BJ (cell line): ENCODE results near the gene B3GALNT2. TPM values are rescaled to one million over a fixed set of nuclear protein-coding genes. Genes with fewer than 3 reads are reported as not detected.
A peak's percentile ranks its signal among the peaks of the same experiment; 100 is the strongest.

Experiments
- CTCF ChIA-PET: fragments of 350-600 bp; formaldehyde crosslinking; extraction: SDS; loops from one replicate; lab custom pipeline; 2021; ENCODE audit warnings: antibody characterized with exemption, inconsistent platforms; lab: Yijun Ruan, JAX
- POLR2A ChIA-PET: fragments of 300-600 bp; sonication (Branson Sonifier 250); formaldehyde crosslinking; extraction: SDS; loops from one replicate; lab custom pipeline; 2021; ENCODE audit warnings: antibody characterized with exemption; lab: Charles Lee
- DNase-seq: peaks from one replicate; pipeline ENCODE4 v3.0.0-alpha.2; 2011; ENCODE audit warnings: low read depth
- H3K27me3 ChIP-seq: 2 replicates; pipeline ENCODE4 v1.6.0; 2011; ENCODE audit warnings: low read length; ENCODE audit not compliant: control insufficient read depth, insufficient read depth
- H3K36me3 ChIP-seq: 2 replicates; pipeline ENCODE4 v1.5.1; 2011; ENCODE audit warnings: low read length; ENCODE audit not compliant: control insufficient read depth, insufficient read depth
- H3K4me3 ChIP-seq: 2 replicates; pipeline ENCODE4 v1.5.1; 2011; ENCODE audit warnings: low read depth, mild to moderate bottlenecking, control low read depth, low read length
- polyA plus RNA-seq: library from polyadenylated mRNA; depleted of rRNA; stranded (reverse); fragments of >200 nt; gene quantifications from 2 replicates; pipeline ENCODE4 v1.2.3, GENCODE V29; 2011
- TF ChIP-seq, protein P1 (sequence below): IDR thresholded peaks from 2 replicates; pipeline ENCODE4 v1.5.1; 2011; ENCODE audit warnings: low read depth, mild to moderate bottlenecking, control low read depth, inconsistent platforms, low read length, moderate library complexity; ENCODE audit not compliant: insufficient read depth

Gene B3GALNT2
- polyA plus RNA-seq, 1 experiment, result 17.4 TPM

DNA sequence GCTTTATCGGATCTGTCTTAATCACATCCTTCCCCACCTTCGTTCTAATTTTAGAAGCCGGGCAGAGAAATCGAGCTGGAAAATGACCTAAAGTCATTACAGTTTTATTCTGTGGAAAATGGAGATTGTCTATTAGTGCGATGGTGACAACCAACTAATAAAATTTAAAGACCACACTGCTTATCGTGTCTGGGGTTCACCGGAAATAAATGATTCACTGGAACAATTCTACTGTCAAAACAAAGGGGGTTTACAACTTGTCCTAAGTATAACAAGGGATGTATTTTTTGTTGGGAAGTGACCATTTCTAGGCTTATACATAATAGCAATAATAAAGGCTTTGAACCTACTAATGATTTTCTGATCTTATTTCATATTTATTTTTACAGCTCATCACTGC lies 55.6 kb downstream of the B3GALNT2 start:
- TF ChIP-seq, protein P1, sequence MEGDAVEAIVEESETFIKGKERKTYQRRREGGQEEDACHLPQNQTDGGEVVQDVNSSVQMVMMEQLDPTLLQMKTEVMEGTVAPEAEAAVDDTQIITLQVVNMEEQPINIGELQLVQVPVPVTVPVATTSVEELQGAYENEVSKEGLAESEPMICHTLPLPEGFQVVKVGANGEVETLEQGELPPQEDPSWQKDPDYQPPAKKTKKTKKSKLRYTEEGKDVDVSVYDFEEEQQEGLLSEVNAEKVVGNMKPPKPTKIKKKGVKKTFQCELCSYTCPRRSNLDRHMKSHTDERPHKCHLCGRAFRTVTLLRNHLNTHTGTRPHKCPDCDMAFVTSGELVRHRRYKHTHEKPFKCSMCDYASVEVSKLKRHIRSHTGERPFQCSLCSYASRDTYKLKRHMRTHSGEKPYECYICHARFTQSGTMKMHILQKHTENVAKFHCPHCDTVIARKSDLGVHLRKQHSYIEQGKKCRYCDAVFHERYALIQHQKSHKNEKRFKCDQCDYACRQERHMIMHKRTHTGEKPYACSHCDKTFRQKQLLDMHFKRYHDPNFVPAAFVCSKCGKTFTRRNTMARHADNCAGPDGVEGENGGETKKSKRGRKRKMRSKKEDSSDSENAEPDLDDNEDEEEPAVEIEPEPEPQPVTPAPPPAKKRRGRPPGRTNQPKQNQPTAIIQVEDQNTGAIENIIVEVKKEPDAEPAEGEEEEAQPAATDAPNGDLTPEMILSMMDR, result no peak
- Histone ChIP-seq H3K36me3 (peaks cover 8% of the 10 kb centered on the region), H3K4me3 (no peak overlapping the region), H3K27me3 (no peaks in the 10 kb centered on the region)
- no peak for DNase-seq
- POLR2A ChIA-PET, result no interaction called here
- CTCF ChIA-PET, result interaction anchor here (0.6 to 1.4 kb wide), 2 partner anchors 10 to 962 kb away, joined by 3 to 4 read pairs; no protein-coding TSS in a partner anchor

DNA sequence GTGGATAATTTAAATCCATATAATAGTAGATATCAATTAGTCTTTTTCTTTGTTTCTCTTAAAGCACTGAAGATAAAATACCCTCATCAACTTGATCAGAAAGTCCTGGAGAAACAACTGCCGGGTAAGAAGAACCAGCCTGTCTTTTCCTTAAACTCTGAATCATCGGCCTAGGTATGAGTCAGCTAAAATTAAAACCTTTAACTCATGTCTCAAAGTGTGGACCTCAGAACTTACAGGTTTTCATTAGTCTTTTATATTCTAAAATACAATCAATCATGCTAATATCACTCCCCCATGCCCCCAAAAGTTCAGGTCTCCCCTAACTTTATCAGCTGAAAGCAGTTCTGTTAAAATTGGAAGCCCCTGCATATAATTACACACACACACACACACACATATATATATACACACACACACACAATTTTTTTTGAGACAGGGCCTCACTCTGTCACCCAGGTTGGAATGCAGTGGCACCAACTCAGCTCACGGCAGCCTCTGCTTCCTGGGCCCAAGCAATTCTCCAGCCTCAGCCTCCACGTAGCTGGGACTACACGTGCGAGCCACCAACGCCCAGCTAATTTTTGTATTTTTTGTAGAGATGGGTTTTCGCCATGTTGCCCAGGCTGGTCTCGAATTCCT lies 61.3 kb downstream of the B3GALNT2 start:
- DNase-seq, result peak; percentile 35
- Histone ChIP-seq H3K36me3 (peaks cover 7% of the 10 kb centered on the region), H3K27me3 (no peaks in the 10 kb centered on the region), H3K4me3 (no peak overlapping the region)
- CTCF ChIA-PET, result interaction anchor here (0.6 to 1.7 kb wide), 4 partner anchors 28 to 839 kb away, joined by 3 read pairs; no protein-coding TSS in a partner anchor
- TF ChIP-seq, protein P1, result no peak
- POLR2A ChIA-PET, result no interaction called here

DNA sequence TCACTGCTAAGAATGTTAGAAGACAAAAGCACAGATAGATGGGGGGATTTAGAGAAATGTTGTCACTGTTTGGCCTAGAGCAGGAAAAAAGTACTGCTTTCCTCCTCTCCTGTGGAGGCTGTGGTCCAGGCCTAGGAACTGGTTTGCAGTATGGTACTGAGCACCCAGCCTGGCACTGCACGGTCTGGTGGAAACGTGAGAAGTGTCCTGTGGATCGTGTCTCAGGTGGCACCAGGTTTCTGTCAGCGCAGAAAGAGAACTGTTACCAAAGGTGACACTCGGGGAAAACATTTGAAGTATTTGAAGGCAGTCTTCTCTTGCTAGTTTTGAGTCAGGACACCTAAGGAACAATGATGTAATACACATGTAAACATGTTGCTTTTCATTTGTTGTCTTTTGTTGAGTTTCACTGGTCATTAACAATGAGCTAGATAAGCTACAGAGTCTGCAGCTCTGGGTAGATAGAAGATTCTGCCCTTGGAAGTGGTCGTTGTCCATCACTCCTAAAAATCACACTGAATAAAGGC lies 63.0 kb downstream of the B3GALNT2 start:
- H3K36me3 ChIP-seq, result peaks cover 8% of the 10 kb centered on the region
- ChIA-PET POLR2A (no interaction called here), CTCF (no interaction called here)
- TF ChIP-seq, protein P1, result no peak
- no peaks in the 10 kb centered on the region for H3K27me3 ChIP-seq
- DNase-seq, result no peak
- no peak overlapping the region for H3K4me3 ChIP-seq

DNA sequence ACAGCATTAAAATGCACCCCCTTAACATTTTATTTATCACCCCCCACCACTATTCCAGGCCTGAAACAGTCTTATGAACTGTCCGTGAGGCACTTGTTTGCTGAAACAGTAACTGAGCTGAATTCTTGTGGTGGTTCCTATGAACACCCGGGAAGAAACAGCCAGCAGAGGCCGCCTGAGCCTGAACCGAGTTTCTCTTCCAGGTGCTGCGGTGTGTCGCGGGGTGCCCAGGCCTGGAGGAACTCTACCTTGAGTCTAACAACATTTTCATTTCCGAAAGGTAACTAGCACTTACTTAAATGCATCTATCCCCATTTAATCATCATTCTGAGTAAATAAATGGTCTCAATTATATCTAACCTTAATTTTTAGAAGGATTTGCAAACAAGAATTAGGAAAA lies 70.3 kb downstream of the B3GALNT2 start:
- CTCF ChIA-PET, result interaction anchor here (0.6 kb wide), 1 partner anchor 70 kb away, joined by 4 read pairs; the partner anchor contains the start of gene B3GALNT2
- TF ChIP-seq, protein P1, result no peak
- Histone ChIP-seq H3K27me3 (no peaks in the 10 kb centered on the region), H3K36me3 (peaks cover 8% of the 10 kb centered on the region), H3K4me3 (no peak overlapping the region)
- POLR2A ChIA-PET, result no interaction called here
- DNase-seq, result no peak

DNA sequence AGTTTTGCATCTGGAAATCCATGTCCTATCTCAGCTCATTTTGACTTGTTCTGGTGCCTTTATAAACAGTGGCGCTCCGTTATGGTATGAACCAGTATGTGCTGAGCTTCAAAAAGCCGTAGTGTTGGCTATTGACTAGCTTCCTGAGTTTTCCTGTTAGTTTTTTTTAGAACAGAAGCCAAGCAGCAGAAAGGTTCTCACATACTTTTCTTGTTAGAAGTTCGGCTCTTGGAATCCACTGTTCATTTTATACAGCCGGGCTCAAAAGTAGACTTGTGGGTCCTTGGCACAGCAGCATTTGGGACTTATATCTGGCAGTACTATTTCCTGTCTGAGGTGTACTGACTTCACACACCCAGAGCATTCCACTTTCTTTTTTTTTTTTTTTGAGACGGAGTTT lies 73.3 kb downstream of the B3GALNT2 start:
- H3K27me3 ChIP-seq, result no peaks in the 10 kb centered on the region
- CTCF ChIA-PET, result interaction anchor here (0.6 to 1.1 kb wide), 3 partner anchors 14 to 352 kb away, joined by 3 to 4 read pairs (median 3); no protein-coding TSS in a partner anchor
- no peak overlapping the region for H3K4me3 ChIP-seq
- DNase-seq, result peak; percentile 46
- POLR2A ChIA-PET, result no interaction called here
- TF ChIP-seq, protein P1, result no peak
- H3K36me3 ChIP-seq, result no peaks in the 10 kb centered on the region
